Glutamatergic neuron (in vitro differentiated cells): ENCODE measurements around the gene ITGB6. TPM values are rescaled to one million over a fixed set of nuclear protein-coding genes. Genes with fewer than 3 reads are reported as not detected.

Experiments
- DNase-seq: peaks from one replicate; pipeline ENCODE4 v3.0.0; 2022
- H3K27ac Mint-ChIP-seq: one replicate; pipeline ENCODE4 v1.8.0; 2020; ENCODE audit warnings: mild to moderate bottlenecking, mixed read lengths, inconsistent platforms; ENCODE audit not compliant: unreplicated experiment
- H3K27me3 Mint-ChIP-seq: one replicate; pipeline ENCODE4 v1.8.0; 2020; ENCODE audit warnings: mild to moderate bottlenecking, moderate library complexity, mixed read lengths, inconsistent platforms; ENCODE audit not compliant: unreplicated experiment
- H3K36me3 Mint-ChIP-seq: one replicate; pipeline ENCODE4 v1.8.0; 2020; ENCODE audit warnings: mild to moderate bottlenecking, mixed read lengths, inconsistent platforms; ENCODE audit not compliant: unreplicated experiment
- H3K4me1 Mint-ChIP-seq: one replicate; pipeline ENCODE4 v1.8.0; 2020; ENCODE audit warnings: mild to moderate bottlenecking, low read depth, mixed read lengths, inconsistent platforms; ENCODE audit not compliant: unreplicated experiment
- H3K4me3 Mint-ChIP-seq: one replicate; pipeline ENCODE4 v1.8.0; 2020; ENCODE audit warnings: mild to moderate bottlenecking, mixed read lengths, inconsistent platforms; ENCODE audit not compliant: unreplicated experiment
- H3K9me3 Mint-ChIP-seq: one replicate; pipeline ENCODE4 v1.8.0; 2020; ENCODE audit warnings: mild to moderate bottlenecking, moderate library complexity, mixed read lengths, inconsistent platforms; ENCODE audit not compliant: unreplicated experiment
- total RNA-seq: library from RNA; stranded (reverse); fragmentation: NEBNext Ultra II Directional; extraction: Animal tissue kit (Norgen Biotek cat#: 25700); gene quantifications from one replicate; pipeline ENCODE4 v1.2.1, GENCODE V29; 2021; ENCODE audit not compliant: unreplicated experiment
- TF ChIP-seq, protein P1 (sequence below): fragments of 200-600 bp; sonication (generic); IDR thresholded peaks from one replicate; pipeline ENCODE4 v1.5.0; 2021; ENCODE audit not compliant: partially characterized antibody, unreplicated experiment

ITGB6 gene
- total RNA-seq, 1 donor from 2014 or later = not detected

- no peaks in the 10 kb centered on the region for H3K36me3 Mint-ChIP-seq
- H3K4me3 Mint-ChIP-seq = peak overlapping the region; percentile 75
- peaks cover 86% of the 10 kb centered on the region for H3K4me1 Mint-ChIP-seq
- H3K27ac Mint-ChIP-seq = peak overlapping the region; percentile 90
- H3K27me3 Mint-ChIP-seq = peaks cover 5% of the 10 kb centered on the region
- TF ChIP-seq, protein P1, sequence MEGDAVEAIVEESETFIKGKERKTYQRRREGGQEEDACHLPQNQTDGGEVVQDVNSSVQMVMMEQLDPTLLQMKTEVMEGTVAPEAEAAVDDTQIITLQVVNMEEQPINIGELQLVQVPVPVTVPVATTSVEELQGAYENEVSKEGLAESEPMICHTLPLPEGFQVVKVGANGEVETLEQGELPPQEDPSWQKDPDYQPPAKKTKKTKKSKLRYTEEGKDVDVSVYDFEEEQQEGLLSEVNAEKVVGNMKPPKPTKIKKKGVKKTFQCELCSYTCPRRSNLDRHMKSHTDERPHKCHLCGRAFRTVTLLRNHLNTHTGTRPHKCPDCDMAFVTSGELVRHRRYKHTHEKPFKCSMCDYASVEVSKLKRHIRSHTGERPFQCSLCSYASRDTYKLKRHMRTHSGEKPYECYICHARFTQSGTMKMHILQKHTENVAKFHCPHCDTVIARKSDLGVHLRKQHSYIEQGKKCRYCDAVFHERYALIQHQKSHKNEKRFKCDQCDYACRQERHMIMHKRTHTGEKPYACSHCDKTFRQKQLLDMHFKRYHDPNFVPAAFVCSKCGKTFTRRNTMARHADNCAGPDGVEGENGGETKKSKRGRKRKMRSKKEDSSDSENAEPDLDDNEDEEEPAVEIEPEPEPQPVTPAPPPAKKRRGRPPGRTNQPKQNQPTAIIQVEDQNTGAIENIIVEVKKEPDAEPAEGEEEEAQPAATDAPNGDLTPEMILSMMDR = no peak
- peaks cover 7% of the 10 kb centered on the region for H3K9me3 Mint-ChIP-seq
- no peak for DNase-seq
Measured at GRCh38 chr2:160242893-160243564, 43.0 kb upstream of the ITGB6 start.

DNA sequence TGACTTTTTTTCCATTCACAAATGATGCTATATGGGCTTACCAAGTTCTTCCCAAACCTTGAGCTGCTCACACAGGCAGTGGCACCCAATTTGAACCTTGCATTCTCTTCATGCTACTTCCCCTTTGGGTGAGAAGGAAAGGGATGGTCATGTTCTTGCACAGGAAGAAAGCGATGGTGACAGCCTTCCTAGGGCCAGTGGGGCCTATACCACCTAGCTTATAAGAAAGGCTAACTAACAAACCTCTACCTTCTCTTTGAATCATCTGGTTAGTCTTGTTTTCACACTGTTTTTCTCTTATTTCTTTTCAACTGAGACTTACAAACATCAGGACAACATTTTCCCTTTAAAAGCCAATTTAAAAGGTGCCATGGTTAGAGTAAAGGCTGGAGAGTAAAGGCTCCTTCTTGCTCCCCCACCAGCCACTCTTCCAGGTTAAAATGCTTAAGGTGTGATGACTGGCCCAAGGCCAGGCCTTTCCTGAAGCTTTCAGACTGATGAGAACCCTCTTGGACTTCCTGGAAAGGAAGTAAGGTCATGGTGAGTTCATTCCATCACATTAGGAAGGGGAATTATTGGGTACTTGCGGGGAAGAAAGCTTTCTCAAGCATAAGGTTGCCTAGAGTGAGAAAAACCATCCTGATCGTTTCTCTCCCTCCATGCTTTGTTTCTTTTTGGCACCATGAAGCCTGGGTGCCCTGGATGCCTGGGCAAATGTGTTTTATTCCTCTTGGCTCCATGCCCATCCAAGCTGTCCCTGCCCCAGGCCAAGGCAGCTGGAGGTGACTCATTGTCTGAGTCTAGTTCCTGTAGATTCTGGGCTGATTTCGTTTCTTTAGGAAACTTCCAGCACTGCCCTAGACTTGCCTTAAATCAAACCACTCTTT is 41.4 kb upstream of the ITGB6 start:
- TF ChIP-seq, protein P1 = no peak
- H3K4me3 Mint-ChIP-seq = peak overlapping the region; percentile 21
- H3K4me1 Mint-ChIP-seq = peaks cover 86% of the 10 kb centered on the region
- DNase-seq = no peak
- H3K27ac Mint-ChIP-seq = peak overlapping the region; percentile 90
- H3K36me3 Mint-ChIP-seq = no peaks in the 10 kb centered on the region
- H3K27me3 Mint-ChIP-seq = peaks cover 5% of the 10 kb centered on the region
- H3K9me3 Mint-ChIP-seq = peaks cover 7% of the 10 kb centered on the region

DNA sequence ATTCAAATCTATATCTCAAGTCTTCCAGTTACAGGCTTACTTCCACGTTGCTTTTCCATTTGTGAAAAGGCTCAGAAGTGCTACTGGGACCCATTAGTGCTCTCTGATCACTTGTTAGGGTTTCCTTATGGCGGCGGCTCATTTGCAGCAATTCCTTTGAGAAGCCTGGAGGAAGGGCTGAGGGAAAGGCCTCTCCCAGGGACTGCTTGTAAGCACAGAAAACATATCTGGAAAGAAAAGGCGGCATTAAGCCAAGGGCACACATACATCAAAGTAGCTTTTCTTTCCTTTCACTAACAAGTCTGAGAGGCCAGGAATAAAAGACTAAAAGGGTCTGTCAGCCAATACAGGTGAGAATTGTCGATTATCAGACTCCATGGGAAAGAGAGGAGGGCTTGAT is 39.4 kb upstream of the ITGB6 start:
- H3K4me3 Mint-ChIP-seq = peak overlapping the region; percentile 67

DNA sequence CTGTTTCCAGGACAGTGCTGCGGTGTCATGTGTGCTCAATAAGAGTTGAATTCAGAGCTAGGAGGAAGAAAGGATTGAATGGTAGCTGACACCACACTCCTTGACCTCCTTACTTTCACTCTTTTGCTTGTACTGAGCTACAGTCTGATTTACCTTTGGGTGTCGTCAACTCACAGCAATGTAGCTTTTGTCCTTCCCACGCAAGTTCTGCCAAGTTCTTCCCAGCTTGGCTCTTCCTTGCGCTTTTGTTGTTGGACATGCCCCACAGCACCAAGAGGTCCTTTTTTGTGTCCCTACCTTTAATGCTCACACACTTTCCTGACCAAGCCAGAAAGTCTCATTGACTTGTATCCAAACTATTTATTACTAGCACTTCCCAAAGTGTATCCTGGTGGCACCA is 38.3 kb upstream of the ITGB6 start:
- Mint-ChIP-seq H3K4me1 (peaks cover 59% of the 10 kb centered on the region), H3K9me3 (peaks cover 3% of the 10 kb centered on the region), H3K27me3 (no peaks in the 10 kb centered on the region), H3K4me3 (no peak overlapping the region), H3K27ac (no peak overlapping the region), H3K36me3 (no peaks in the 10 kb centered on the region)
- no peak for DNase-seq
- TF ChIP-seq, protein P1 = no peak

More for the DNA sequence above, 39.4 kb upstream of the ITGB6 start:
- H3K27me3 Mint-ChIP-seq = peaks cover 3% of the 10 kb centered on the region
- H3K4me1 Mint-ChIP-seq = peaks cover 69% of the 10 kb centered on the region
- H3K36me3 Mint-ChIP-seq = no peaks in the 10 kb centered on the region
- H3K9me3 Mint-ChIP-seq = peaks cover 5% of the 10 kb centered on the region
- peak; percentile 37 for DNase-seq
- TF ChIP-seq, protein P1 = no peak
- peak overlapping the region; percentile 86 for H3K27ac Mint-ChIP-seq
